ENCODE measurements around the gene FAM53B.

Gene FAM53B

GRCh38 chr10:124608093-124608721, 136.0 kb downstream of the FAM53B start:
- no peak for DNase-seq (ENCODE audit: low read depth)

GRCh38 chr10:124607693-124608092, 136.5 kb downstream of the FAM53B start:
- no peak for TF ChIP-seq CTCF (IDR thresholded peaks at IDR 0.05; ENCODE audit: control insufficient read depth, extremely low read depth, insufficient read depth)
- H3K4me3 ChIP-seq (ENCODE audit: low read depth, low read length), result no peak overlapping the region
- DNase-seq (ENCODE audit: low read depth), result no peak

More at GRCh38 chr10:124608093-124608721, 136.0 kb downstream of the FAM53B start:
- no peak for TF ChIP-seq CTCF (IDR thresholded peaks at IDR 0.05; ENCODE audit: control insufficient read depth, extremely low read depth, insufficient read depth)
- no peak overlapping the region for H3K4me3 ChIP-seq (ENCODE audit: low read depth, low read length)

GRCh38 chr10:124606822-124607221, 137.4 kb downstream of the FAM53B start:
- no peak overlapping the region for H3K4me3 ChIP-seq (ENCODE audit: low read depth, low read length)
- TF ChIP-seq CTCF (IDR thresholded peaks at IDR 0.05; ENCODE audit: control insufficient read depth, extremely low read depth, insufficient read depth), result no peak
- no peak for DNase-seq (ENCODE audit: low read depth)

GRCh38 chr10:124605856-124606812, 138.0 kb downstream of the FAM53B start:
- no peak for DNase-seq (ENCODE audit: low read depth)
- no peak overlapping the region for H3K4me3 ChIP-seq (ENCODE audit: low read depth, low read length)
- no peak for TF ChIP-seq CTCF (IDR thresholded peaks at IDR 0.05; ENCODE audit: control insufficient read depth, extremely low read depth, insufficient read depth)

- DNase-seq (ENCODE audit: low read depth), result no peak
- TF ChIP-seq CTCF (IDR thresholded peaks at IDR 0.05; ENCODE audit: control insufficient read depth, extremely low read depth, insufficient read depth), result no peak
- no peak overlapping the region for H3K4me3 ChIP-seq (ENCODE audit: low read depth, low read length)
These were observed 138.7 kb downstream of the FAM53B start for GRCh38 chr10:124605481-124605855.

GRCh38 chr10:124605001-124605370, 139.2 kb downstream of the FAM53B start:
- no peak for TF ChIP-seq CTCF (IDR thresholded peaks at IDR 0.05; ENCODE audit: control insufficient read depth, extremely low read depth, insufficient read depth)
- no peak for DNase-seq (ENCODE audit: low read depth)
- no peak overlapping the region for H3K4me3 ChIP-seq (ENCODE audit: low read depth, low read length)

All from LNCaP clone FGC (cell line).